HG02973 (cell line): ENCODE results near the gene ATP6V1G2.
"Not testable (repeated sequence)": the region's sequence is repeated elsewhere in the genome, so short reads cannot be mapped to it uniquely, and the experiment has no call there.

Experiments
- ATAC-seq: cut with Tn5 transposase; IDR thresholded peaks from one replicate; pipeline ENCODE4 v1.9.1; 2021; ENCODE audit warnings: moderate library complexity; ENCODE audit not compliant: unreplicated experiment

ATP6V1G2 gene

DNA sequence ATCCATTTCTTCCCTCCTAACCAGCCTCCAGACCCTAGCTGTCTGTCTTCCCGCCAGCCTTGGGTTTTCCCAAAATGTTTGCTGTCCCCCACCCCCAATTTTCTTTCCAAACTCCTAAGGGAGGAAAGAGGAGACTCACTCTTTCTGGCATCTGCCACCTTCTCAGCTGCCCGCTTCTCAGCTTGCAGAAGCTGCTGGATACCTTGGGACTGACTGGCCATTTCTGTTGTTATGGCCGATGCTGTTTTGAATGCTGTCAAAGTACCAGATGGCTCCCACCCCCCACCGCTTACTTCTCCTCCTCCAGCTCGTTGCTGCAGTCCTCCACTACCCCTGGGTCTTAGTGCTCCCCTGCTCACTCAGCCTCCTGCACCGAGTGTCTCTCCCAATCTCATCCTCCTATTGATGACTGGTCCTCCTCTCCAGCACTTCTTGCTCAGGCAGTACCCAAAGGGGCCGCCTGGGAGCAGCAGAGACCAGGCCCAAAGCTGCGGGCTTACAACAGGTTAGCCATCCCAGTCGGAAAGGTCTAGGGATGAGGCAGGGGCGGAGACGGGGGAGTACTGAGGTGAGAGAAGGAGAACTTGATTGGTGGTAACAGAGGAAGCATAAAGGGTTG lies at the start of gene ATP6V1G2:
Gene ATP6V1G2 (minus strand): TSS at position 270 of the 619 bp plus-strand sequence. CDS start 49 bp downstream, at position 221.
- no peak for ATAC-seq

DNA sequence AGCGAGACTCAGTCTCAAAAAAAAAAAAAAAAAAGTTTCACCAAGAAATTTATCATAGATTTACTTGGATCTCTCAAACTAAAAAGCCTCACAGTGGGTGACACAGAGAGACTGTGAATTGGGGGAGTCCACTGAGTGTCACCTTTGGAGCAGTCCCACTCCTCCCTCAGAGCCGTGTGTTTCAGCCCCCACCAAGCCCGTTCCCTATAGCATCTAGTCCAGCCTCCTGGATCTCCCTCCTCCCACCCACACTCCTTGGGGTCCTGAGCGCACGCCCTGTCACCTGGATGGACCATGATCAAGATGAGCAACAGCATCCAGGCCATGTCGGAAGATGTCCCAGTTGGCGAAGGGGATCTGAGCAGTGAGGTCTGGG lies 46.0 kb upstream of the ATP6V1G2 start:
- ATAC-seq: no peak

DNA sequence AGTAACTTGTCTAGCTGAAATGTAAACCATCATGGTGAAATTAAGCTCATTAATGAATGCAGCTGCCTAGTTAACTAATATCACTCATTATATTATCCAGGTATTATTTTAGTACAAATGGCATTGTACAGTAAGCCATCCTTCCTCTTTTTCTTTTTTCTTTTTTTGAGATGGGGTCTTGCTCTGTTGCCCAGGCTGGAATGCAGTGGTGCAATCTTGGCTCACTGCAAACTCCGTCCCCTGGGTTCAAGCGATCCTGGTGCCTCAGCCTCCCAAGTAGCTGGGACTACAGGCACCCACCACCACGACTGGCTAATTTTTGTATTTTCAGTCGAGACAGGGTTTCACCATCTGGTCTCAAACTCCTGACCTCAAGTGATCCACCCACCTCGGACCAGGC lies 44.3 kb upstream of the ATP6V1G2 start:
- ATAC-seq: not testable (repeated sequence)

DNA sequence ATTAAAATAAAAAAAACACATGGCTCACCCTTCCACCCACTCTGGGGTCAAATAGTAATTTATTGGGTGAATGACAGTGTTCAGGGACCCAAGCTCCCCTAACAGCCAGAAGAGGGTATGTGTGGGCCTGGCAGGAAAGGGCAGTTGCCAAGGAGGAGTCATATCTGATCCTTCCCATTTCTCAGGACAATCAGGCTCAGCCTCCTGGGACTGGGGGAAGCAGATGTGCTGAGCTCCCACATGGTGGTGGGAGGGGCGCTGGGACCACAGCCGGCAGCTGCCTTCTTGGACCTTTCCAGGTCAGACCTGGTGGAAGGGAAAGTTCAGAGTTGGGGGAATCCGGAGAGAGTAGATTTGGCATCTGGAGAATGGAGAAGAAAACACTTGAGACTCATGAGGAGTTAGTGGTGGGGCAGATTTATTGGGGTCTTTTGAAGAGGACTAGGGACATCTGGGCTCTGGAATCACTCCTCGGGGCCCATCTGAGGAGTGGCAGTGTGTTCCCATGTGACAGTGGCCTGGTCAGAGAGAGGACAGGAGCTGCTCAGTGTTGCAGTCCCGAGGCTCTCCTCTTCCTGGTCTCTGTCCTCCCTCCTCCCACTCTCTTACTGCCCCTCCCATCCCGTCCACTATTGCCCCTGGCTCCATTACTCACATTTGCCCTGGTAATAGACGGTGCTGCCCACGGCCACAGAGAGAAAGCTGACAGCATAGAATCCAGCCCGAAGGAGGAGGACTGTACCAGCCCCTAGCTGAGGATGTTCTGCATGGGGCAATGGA lies 42.7 kb upstream of the ATP6V1G2 start:
- ATAC-seq: no peak

DNA sequence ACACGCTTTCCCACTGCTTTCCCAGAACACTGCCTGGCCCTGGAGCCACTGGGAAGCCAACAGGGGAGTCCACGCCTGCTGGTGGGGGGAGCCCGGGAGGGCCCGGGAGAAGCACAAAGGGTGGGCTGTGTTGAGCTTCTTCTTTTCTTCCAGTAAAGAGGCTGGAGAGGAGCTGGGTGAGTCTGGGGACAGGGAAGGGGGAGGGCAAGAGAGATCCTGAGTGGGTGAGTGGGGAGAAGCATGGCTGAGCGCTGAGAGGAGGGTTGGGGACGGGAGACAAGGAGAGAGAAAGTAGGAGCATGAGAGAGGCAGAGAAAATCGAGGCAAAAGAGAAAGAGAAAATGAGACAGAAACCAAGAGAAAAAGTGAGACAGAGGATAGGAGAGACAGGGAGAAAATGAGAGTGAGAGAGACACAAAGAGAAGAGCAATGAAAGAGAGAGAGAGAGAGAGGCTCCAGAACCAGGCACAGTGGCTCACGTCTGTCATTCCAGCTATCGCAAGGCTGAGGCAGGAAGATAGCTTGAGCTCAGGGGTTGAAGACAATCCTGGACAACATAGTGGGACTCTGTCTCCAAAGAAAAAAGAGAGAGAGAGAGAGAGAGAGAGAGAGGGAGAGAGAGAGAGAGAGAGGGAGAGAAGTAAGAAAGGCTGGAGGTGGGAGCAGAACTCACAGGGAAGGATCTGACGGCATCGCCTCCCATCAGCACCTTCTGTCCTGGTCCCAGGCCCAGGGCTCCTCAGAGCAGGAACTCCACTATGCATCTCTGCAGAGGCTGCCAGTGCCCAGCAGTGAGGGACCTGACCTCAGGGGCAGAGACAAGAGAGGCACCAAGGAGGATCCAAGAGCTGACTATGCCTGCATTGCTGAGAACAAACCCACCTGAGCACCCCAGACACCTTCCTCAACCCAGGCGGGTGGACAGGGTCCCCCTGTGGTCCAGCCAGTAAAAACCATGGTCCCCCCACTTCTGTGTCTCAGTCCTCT lies 41.7 kb upstream of the ATP6V1G2 start:
- no peak for ATAC-seq

DNA sequence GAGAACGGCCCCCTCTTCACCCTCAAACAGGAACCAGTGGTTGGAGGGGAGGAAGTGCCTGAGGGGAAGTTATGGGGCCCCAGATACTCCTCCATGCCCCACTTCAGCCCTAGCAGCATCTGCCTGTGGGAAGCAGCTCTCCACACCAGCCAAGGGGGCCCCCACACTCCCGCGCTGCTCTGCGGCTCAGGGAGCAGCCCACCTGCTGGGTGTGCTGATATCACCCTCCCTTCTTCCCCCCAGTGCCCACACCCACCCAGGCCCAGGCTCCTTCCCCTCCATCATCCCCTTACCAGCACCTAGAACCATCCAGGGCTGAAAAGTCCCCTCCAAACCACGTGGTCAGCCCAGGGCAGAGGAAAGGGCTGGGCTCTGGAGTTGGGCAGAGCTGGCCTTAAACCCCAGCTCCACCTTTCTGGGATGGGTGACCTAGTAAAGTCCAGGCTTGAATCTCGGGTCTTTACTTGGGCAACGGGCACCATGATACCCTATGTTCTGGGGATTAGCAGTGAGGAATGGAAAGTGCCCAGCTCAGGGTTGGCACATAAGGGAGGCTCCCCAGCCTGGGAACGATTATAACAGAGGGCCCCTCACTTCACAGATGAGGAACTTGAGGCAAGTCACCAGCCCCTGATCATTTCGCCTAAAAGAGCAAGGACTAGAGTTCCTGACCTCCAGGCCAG lies 40.3 kb upstream of the ATP6V1G2 start:
- no peak for ATAC-seq

DNA sequence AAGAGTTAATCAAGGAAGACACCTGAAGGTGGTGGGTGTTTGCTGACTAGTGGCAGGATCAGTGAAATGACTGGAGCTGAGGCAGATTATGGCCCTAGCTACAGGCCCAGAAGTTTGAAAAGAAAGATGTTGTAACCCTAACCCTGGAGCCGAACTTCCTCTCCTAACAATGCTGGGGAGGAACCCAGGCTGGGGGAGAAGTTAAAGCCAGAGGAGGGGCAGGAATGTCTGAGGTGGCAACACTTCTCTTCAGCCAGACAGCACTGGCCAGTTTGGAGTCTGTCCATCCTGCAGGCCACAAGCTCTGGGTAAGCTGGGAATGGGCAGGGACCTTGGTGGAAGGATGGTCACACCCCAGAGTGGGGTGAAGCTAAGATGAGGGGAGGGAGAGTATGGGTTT lies 39.6 kb upstream of the ATP6V1G2 start, which contains the start of gene LST1:
Gene LST1 (plus strand): TSS at position 270 of the 400 bp plus-strand sequence. CDS start 1,023 bp downstream, outside the sequence.
- no peak for ATAC-seq

DNA sequence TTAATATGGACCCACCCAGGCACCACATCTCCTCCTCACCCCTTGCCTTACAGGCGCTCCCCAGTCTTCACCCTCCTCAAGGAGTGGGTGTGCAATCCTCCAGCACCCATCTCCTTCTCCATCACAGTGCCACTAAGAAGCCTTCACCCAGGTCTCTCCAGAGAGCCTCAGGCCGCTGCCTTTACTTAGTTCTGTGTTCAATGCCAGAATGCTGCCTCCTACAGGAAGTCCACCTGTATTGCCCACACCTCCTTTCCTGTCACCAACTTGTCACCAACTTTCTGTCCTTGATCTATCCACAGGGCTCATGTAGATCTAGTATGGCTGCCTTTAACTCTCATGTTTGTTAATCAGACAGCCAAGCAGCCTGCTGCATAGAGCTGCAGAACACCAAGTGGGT lies 39.1 kb upstream of the ATP6V1G2 start:
- no peak for ATAC-seq

DNA sequence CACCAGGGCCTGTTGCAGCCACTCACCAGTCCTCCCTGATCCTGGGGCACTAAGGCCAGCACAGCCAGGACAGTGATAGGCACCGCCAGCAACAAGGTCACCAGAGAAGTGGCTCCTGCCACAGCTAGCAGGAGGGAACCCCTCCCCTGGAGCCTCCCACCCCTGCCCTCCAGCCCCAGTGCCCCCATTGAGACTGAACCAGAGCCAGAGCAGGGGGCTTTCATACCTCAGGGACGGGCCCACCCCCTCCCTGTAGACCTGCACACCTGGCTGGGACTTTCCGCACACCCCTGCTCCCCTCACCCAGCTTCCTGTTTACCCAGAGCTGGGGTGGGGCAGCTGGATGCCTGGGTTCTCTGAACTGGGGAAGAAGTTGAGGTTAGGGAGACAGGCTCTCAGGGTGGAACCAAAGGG lies 35.8 kb upstream of the ATP6V1G2 start, which contains the start of gene LTB:
Gene LTB (minus strand): TSS at position 195 of the 414 bp plus-strand sequence. CDS start 7 bp downstream, at position 188.
- no peak for ATAC-seq

DNA sequence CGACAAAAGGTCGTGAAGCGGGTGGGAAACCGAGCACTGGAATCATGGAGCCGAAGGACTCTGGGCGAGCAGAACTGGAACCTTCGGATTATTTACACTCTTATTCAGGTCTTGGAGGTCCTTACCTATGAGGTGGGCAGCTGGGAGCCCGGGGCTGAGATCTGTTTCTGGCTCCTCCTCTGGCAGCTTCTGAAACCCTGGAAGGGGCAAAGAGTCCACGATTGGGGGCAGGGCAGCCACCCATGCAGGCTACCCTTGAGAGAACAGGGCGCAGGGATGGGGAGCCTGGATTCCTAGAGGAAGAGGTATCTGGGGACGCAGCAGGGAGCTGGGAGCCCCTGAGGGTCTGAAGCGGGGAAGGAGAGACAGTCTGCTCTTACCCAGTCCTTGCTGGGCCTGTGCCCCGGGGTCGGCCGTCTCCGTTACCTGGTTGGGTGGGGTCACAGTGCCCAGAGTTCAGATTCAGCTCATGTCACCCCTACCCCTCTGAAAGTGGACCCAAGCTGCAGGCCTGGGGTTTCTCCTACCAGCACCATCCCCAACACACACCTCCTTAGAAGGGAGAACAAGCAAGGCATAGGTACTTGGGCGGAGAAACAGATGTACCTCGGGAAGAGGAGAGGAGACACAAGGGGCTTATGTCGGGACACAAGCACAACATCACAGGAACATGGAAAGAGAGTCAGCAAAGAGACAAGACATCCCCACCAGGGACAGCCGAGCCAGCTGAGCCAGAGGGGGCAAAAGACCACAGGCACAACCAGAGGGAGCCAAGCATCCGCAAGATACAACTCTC lies 35.2 kb upstream of the ATP6V1G2 start:
- ATAC-seq: no peak

DNA sequence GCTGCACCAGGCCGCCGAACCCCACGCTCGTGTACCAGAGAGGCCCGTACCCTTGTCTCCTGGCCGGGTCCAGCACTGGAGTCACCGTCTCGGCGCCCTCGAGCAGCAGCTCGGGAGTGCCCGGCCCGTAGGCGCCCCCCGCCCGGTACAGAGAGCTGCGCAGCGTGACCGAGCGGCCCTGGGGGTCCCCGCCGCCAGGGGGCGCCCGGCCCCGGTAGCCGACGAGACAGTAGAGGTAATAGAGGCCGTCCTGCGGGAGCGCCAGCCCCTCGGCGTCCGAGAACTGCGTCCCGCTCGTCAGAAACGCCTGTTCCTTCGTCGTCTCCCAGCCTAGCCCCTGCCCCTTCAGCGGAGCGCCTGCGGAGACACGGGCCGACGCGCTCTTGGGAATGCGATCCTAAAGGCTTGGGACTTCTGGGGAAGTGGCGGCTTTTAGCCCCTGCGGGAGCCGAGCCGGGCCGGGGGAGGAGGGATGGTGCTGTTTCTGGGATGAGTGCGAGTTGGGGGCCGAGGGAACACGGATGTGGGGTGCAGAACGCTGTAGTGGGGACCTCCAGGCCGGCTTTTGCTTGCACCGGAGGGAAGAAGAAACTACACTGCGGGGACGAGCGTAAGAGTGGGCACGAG lies 34.5 kb upstream of the ATP6V1G2 start:
- peak; percentile 50 for ATAC-seq

DNA sequence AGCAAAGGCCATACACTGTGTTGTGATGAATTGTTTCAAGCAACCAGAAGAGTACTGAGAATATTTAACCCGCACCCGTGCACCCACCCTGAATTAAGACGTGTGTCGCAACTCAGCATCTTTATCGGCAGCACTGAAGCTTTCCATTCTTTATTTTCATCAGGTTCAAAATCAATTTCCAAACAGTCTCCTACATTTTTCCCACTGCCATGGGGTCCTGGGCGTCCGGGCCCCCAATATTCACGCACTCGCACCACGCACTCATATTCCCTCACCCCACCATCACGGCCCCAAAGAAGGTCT lies 34.0 kb upstream of the ATP6V1G2 start:
- no peak for ATAC-seq

DNA sequence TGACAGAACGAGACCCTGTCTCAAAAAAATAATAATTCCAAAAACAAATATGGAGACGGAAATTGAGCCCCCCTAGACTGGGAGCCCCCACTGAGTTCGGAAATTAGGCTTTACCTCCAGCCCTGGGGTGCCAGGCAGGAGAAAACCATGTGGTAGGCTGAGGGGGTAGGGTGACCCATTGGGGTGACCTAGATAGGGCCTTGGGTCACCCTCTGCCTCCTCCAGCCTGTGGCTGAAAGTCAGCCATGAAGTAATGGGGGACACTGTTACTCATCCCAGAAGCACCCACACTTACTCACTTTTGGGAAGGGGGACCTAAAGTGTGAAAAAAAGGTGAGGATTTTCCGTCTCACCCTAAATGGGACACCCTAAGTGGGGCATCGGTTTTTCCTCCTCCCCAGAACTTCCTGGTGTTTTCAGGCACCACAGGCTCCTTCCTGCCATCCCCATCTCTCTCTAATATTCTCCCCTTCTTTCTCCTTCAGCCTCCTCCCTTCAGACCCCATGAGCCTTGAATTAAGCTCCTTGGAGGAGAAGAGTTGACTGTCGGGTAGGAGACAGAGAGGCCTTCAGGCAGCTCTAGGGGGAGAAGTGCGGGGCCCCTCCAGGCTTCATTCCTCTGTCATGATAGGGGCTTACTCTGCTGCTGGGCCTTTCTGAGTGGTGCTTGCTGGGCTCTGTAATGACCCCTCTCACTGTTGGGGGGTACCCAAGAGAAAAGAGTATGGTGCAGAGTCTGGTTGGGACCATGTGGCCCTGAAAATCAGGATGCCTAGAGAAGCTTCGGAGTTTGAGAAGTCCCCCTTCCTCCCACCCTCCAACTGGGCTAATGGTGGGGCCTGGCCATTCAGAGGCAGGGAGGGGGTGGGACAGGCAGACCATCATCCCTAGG lies 33.4 kb upstream of the ATP6V1G2 start:
- no peak for ATAC-seq

DNA sequence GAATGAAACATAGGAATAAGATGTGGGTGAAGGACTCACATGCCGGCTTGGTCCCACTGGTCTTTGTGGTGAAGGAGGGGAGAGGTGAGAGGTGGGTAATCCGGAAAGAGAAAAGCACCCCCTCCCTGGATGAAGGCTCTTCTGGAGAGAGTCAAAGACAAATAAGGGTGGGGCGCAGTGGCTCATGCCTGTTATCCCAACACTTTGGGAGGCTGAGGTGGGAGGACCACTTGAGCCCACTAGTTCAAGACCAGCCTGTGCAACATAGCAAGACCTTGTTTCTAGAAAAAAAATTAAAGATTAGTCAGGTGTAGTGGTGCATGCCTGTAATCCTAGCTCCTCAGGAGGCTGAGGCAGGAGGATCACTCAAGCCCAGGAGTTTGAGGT lies 32.7 kb upstream of the ATP6V1G2 start:
- no peak for ATAC-seq

DNA sequence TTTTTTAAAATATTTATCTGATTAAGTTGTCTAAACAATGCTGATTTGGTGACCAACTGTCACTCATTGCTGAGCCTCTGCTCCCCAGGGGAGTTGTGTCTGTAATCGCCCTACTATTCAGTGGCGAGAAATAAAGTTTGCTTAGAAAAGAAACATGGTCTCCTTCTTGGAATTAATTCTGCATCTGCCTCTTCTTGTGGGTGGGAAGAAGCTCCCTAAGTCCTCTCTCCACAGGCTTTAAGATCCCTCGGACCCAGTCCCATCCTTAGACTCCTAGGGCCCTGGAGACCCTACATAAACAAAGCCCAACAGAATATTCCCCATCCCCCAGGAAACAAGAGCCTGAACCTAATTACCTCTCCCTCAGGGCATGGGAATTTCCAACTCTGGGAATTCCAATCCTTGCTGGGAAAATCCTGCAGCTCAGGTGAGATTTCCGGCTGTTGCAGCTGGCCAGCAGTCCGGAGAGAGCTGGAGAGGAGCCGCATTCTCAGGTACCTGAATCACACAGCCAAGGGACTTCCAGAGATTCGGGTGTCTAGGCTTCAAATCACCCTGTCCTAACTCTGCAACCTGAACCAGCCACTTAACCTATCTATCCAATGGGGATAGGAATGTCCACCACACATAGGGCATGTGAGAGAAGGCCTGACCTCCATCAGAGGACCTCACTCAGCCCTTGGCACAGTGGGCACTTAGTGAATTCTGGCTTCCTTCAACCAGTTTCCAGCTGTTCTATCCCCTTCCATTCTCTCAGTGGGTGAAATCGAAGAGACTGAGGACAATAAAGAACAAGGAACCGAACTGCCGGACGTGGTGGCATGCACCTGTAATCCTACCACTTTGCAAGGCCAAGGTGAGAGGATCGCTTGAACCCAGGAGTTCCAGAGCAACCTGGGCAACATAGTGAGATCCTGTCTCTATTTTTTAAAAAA lies 32.0 kb upstream of the ATP6V1G2 start:
- ATAC-seq: no peak

DNA sequence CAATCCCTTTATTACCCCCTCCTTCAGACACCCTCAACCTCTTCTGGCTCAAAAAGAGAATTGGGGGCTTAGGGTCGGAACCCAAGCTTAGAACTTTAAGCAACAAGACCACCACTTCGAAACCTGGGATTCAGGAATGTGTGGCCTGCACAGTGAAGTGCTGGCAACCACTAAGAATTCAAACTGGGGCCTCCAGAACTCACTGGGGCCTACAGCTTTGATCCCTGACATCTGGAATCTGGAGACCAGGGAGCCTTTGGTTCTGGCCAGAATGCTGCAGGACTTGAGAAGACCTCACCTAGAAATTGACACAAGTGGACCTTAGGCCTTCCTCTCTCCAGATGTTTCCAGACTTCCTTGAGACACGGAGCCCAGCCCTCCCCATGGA lies 31.2 kb upstream of the ATP6V1G2 start:
- no peak for ATAC-seq

DNA sequence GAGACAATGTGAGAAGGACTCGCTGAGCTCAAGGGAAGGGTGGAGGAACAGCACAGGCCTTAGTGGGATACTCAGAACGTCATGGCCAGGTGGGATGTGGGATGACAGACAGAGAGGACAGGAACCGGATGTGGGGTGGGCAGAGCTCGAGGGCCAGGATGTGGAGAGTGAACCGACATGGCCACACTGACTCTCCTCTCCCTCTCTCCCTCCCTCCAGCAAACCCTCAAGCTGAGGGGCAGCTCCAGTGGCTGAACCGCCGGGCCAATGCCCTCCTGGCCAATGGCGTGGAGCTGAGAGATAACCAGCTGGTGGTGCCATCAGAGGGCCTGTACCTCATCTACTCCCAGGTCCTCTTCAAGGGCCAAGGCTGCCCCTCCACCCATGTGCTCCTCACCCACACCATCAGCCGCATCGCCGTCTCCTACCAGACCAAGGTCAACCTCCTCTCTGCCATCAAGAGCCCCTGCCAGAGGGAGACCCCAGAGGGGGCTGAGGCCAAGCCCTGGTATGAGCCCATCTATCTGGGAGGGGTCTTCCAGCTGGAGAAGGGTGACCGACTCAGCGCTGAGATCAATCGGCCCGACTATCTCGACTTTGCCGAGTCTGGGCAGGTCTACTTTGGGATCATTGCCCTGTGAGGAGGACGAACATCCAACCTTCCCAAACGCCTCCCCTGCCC lies 30.6 kb upstream of the ATP6V1G2 start:
- no peak for ATAC-seq
